SK-N-SH (cell line): Measurements from ENCODE around the gene ZNF385A.

Source experiments
- CTCF ChIP-seq: fragments of 200-600 bp; sonication (generic); IDR thresholded peaks from 2 replicates; pipeline ENCODE4 v1.6.1; 2017; ENCODE audit warnings: antibody characterized with exemption, mild to moderate bottlenecking, moderate library complexity
- EP300 ChIP-seq, 2 experiments: IDR thresholded peaks; 2 replicates each; pipeline versions ENCODE4 v1.4.0 to v1.6.1; 2012; ENCODE audit warnings: borderline replicate concordance in 1 of 2, low read depth in 1 of 2, low read length in 1 of 2
- EZH2phosphoT487 ChIP-seq: fragments of 200-600 bp; sonication (generic); IDR thresholded peaks from 2 replicates; pipeline ENCODE4 v1.6.1; 2017; ENCODE audit warnings: low read depth, mixed run types, mild to moderate bottlenecking, antibody characterized with exemption, moderate library complexity, borderline replicate concordance
- NRF1 ChIP-seq: IDR thresholded peaks from 2 replicates; pipeline ENCODE4 v1.6.1; 2012; ENCODE audit warnings: low read depth, mild to moderate bottlenecking, low read length
- PBX3 ChIP-seq: IDR thresholded peaks from 2 replicates; pipeline ENCODE4; 2012
- RAD21 ChIP-seq: IDR thresholded peaks from 2 replicates; pipeline ENCODE4 v1.6.1; 2012; ENCODE audit warnings: mild to moderate bottlenecking, low read length
- ZBTB33 ChIP-seq: IDR thresholded peaks from 2 replicates; pipeline ENCODE4 v1.4.0; 2012; ENCODE audit warnings: low read depth, borderline replicate concordance

GRCh38 chr12:54393207-54393609 lies 8.7 kb upstream of the ZNF385A start:
- TF ChIP-seq NRF1: no peak
- TF ChIP-seq RAD21: no peak
- no peak for TF ChIP-seq EP300 (IDR thresholded peaks at IDR 0.05; ENCODE audit: borderline replicate concordance in 1 of 2, low read depth in 1 of 2, low read length in 1 of 2)
- TF ChIP-seq EZH2phosphoT487: no peak
- TF ChIP-seq CTCF: no peak
- TF ChIP-seq PBX3: no peak
- no peak for TF ChIP-seq ZBTB33
